ENCODE data around the gene EVC2. TPM values are rescaled to one million over a fixed set of nuclear protein-coding genes. Genes with fewer than 3 reads are reported as not detected.

EVC2 gene
- total RNA-seq, 1 experiment from 2014 or later, result 3.2 TPM

DNA sequence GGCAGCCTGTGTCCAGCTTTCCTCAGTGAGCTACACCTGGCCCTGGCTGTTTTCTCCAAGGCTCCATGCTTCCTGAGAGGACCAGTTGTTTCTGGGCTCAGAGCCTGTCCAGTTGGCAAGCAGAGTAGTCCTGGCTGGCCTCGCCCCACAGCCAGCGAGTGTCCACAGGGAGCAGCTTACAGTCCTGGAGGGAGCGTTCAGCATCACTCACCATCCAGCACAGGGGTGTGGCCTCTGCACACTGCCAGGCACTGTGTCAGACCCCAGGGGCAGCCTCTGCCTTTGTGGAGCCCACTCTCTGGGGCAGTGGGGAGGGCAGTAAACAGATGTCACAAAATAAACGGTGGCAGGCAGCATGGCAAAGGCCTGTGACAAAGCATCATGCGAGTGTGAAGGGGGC lies 26.5 kb upstream of the EVC2 start:
- intact Hi-C loops (cut with micrococcal nuclease), result no loop called here
- Histone ChIP-seq H3K9me2 (replicated peaks; ENCODE audit: low read length) (no peaks in the 10 kb centered on the region), H3K4me2 (ENCODE audit: low read length) (no peak overlapping the region), H3K79me2 (ENCODE audit: low read length) (no peaks in the 10 kb centered on the region), H3K9me3 (ENCODE audit: low read length) (no peaks in the 10 kb centered on the region), H4K20me1 (ENCODE audit: low read length) (no peaks in the 10 kb centered on the region), H3K4me3 (ENCODE audit: low read length) (no peak overlapping the region), H2AFZ (ENCODE audit: low read length) (no peak overlapping the region), H3K27ac (ENCODE audit: low read length) (no peak overlapping the region), H3K36me3 (ENCODE audit: low read depth, low read length) (peaks cover 11% of the 10 kb centered on the region; the same call in 1 of the 2 replicates), H3K9ac (ENCODE audit: low read length) (no peak overlapping the region), H3F3A (ENCODE audit: low read length, unreplicated experiment) (no peaks in the 10 kb centered on the region), H3K27me3 (ENCODE audit: low read length) (no peaks in the 10 kb centered on the region), H3K4me1 (ENCODE audit: insufficient read depth, low read length) (no peaks in the 10 kb centered on the region)
- TF ChIP-seq EZH2phosphoT487 (IDR thresholded peaks at IDR 0.05; ENCODE audit: borderline replicate concordance, low read length), result no peak
- TF ChIP-seq EZH2 (IDR thresholded peaks at IDR 0.05; ENCODE audit: low read length, unreplicated experiment), result no peak
- TF ChIP-seq, protein P1, sequence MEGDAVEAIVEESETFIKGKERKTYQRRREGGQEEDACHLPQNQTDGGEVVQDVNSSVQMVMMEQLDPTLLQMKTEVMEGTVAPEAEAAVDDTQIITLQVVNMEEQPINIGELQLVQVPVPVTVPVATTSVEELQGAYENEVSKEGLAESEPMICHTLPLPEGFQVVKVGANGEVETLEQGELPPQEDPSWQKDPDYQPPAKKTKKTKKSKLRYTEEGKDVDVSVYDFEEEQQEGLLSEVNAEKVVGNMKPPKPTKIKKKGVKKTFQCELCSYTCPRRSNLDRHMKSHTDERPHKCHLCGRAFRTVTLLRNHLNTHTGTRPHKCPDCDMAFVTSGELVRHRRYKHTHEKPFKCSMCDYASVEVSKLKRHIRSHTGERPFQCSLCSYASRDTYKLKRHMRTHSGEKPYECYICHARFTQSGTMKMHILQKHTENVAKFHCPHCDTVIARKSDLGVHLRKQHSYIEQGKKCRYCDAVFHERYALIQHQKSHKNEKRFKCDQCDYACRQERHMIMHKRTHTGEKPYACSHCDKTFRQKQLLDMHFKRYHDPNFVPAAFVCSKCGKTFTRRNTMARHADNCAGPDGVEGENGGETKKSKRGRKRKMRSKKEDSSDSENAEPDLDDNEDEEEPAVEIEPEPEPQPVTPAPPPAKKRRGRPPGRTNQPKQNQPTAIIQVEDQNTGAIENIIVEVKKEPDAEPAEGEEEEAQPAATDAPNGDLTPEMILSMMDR (conservative IDR thresholded peaks at IDR 0.05; ENCODE audit: low read depth, low read length), result no peak
- ChIA-PET CTCF (no interaction called here), POLR2A (ENCODE audit: unreplicated experiment) (no interaction called here)
- BruUV-seq (replicated peaks), result no TSS peak
- DNase-seq (no peak), ATAC-seq (no peak)

DNA sequence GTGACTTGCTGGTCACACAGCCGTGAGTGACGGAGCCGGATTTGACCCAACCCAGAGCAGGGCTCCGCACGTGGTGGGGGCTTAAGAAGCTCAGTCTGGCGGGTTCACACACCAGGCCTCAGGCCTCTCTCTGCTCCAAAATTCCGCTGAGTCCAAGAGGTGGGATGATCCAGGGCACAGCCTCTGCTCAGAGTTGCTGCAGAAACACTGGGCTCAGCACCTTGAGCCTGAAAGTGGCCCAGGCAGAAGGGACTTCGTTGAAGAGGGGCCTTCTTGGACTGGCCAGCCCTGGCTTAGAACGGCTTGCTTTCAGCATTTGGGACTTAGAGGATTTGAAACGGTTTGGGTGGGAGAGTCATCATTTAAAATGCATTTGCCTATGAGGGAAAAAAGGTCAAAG lies 23.8 kb upstream of the EVC2 start:
- Histone ChIP-seq H3K27me3 (ENCODE audit: low read length) (no peaks in the 10 kb centered on the region), H3K4me1 (ENCODE audit: insufficient read depth, low read length) (no peaks in the 10 kb centered on the region), H3K27ac (ENCODE audit: low read length) (no peak overlapping the region), H3K4me2 (ENCODE audit: low read length) (no peak overlapping the region), H3F3A (ENCODE audit: low read length, unreplicated experiment) (no peaks in the 10 kb centered on the region), H3K9ac (ENCODE audit: low read length) (no peak overlapping the region), H3K9me3 (ENCODE audit: low read length) (no peaks in the 10 kb centered on the region), H3K9me2 (replicated peaks; ENCODE audit: low read length) (no peaks in the 10 kb centered on the region), H3K4me3 (ENCODE audit: low read length) (no peak overlapping the region), H3K36me3 (ENCODE audit: low read depth, low read length) (peaks cover 18% of the 10 kb centered on the region; the same call in 1 of the 2 replicates), H4K20me1 (ENCODE audit: low read length) (no peaks in the 10 kb centered on the region), H3K79me2 (ENCODE audit: low read length) (peaks cover 7% of the 10 kb centered on the region; the same call in 1 of the 2 replicates), H2AFZ (ENCODE audit: low read length) (no peak overlapping the region)
- intact Hi-C loops (cut with micrococcal nuclease), result no loop called here
- ATAC-seq (no peak), DNase-seq (no peak)
- BruUV-seq (replicated peaks), result no TSS peak
- POLR2A ChIA-PET (ENCODE audit: unreplicated experiment), result no interaction called here
- CTCF ChIA-PET, result no interaction called here
- TF ChIP-seq, protein P1 (conservative IDR thresholded peaks at IDR 0.05; ENCODE audit: low read depth, low read length), result no peak

DNA sequence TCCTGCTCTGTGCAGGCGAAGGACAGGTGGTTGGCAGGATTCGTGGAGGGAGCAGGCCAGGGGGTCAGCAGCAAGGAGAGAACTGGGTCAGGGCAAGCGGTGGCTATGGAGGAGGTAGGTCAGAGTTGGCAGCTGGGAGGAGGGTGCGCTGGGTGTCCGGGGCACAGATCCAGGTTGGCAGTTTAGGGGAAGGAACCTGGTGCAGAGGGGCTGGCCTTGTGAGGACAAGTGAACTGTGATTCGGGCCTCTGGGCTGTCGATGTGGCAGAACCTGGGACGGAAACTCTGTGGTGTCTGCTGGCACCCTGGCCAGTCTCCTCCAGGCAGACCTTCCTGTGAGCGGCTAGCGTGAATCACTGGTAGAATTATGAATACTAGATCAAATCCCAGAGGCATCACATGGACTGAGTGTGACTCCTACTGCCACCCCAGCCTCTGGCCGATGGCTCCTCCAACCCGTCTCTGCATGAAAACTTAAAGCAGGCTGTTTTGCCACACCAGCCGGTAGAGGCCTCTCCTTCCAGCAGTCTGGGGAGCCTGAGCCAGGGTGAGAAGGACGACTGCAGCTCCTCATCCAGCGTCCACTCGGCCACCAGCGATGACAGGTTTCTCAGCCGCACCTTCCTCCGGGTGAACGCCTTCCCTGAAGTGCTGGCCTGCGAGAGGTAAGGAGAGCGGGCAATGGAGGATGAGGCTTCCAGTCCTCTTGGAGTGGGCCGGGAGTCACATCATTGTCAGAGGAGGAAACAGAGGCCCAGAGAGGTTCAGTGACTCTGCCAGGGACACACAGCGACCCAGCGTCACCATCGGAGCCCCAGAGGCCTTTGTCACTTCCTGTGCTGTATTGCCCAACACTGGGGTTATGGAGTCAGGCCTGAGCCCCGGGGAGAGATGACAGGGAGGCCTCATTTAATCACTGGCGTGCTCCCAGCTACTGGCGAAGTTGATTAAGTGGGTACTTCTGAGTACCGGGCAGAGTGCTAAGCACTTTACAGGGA lies 22.9 kb upstream of the EVC2 start:
- ATAC-seq, result no peak
- Histone ChIP-seq H3K4me3 (ENCODE audit: low read length) (no peak overlapping the region), H2AFZ (ENCODE audit: low read length) (no peak overlapping the region), H3K9ac (ENCODE audit: low read length) (no peak overlapping the region), H3K79me2 (ENCODE audit: low read length) (peaks cover 7% of the 10 kb centered on the region; the same call in 1 of the 2 replicates), H3F3A (ENCODE audit: low read length, unreplicated experiment) (no peaks in the 10 kb centered on the region), H3K36me3 (ENCODE audit: low read depth, low read length) (peaks cover 18% of the 10 kb centered on the region; the same call in 1 of the 2 replicates), H3K4me2 (ENCODE audit: low read length) (no peak overlapping the region), H4K20me1 (ENCODE audit: low read length) (no peaks in the 10 kb centered on the region), H3K27me3 (ENCODE audit: low read length) (no peaks in the 10 kb centered on the region), H3K9me2 (replicated peaks; ENCODE audit: low read length) (no peaks in the 10 kb centered on the region), H3K27ac (ENCODE audit: low read length) (no peak overlapping the region), H3K9me3 (ENCODE audit: low read length) (no peaks in the 10 kb centered on the region), H3K4me1 (ENCODE audit: insufficient read depth, low read length) (no peaks in the 10 kb centered on the region)
- intact Hi-C loops (cut with micrococcal nuclease), result no loop called here
- POLR2A ChIA-PET (ENCODE audit: unreplicated experiment), result no interaction called here
- BruUV-seq (replicated peaks), result no TSS peak
- DNase-seq, result no peak
- CTCF ChIA-PET, result no interaction called here
- TF ChIP-seq, protein P1 (conservative IDR thresholded peaks at IDR 0.05; ENCODE audit: low read depth, low read length), result no peak
- TF ChIP-seq EZH2 (IDR thresholded peaks at IDR 0.05; ENCODE audit: low read length, unreplicated experiment) (no peak), EZH2phosphoT487 (IDR thresholded peaks at IDR 0.05; ENCODE audit: borderline replicate concordance, low read length) (no peak)

All from PC-3 (cell line).